RWPE1 (cell line): Measurements from ENCODE around the gene GADD45G.

ENCODE experiments used
- CTCF ChIA-PET: fragments of 350-600 bp; sonication (Branson Sonifier 250); formaldehyde crosslinking; extraction: SDS; loops from one replicate; lab custom pipeline; 2021; lab: Yijun Ruan, JAX
- POLR2A ChIA-PET: fragments of 400-600 bp; formaldehyde crosslinking; extraction: SDS; loops from one replicate; lab custom pipeline; 2020; ENCODE audit warnings: antibody characterized with exemption; ENCODE audit not compliant: low non-redundant PET; lab: Yijun Ruan, JAX
- DNase-seq: peaks from one replicate; pipeline ENCODE4 v3.0.0; 2012; ENCODE audit warnings: low spot score
- H3K27ac ChIP-seq: fragments of 450-650 bp; 2 replicates; pipeline ENCODE4 v1.5.1; 2017
- CTCF ChIP-seq: fragments of 450-650 bp; conservative IDR thresholded peaks from 2 replicates; pipeline ENCODE4 v1.5.1; 2017; ENCODE audit warnings: low read depth, mild to moderate bottlenecking

GADD45G gene

DNA sequence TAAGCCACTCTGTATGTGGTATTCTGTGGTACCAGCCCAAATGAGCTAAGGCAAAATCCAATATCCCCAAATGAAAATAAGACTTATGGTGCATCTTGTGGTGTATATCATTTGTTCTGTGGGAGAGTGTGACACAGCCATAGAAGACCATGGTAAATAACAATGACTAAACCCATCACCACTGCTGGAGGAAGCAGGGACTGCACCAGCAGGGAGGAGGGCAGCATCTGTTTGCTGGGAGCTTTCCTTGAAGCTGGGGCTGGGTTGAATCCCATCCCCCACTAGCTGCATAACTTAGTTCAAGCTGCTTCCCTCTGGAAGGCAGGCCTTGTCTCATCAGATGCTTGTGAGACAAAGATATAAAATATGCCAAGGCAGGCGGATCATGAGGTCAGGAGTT, 14.2 kb downstream of the GADD45G start:
- TF ChIP-seq CTCF, result no peak
- ChIA-PET CTCF (interaction anchor here (0.7 kb wide), 1 partner anchor 76 kb away, joined by 3 read pairs; no protein-coding TSS in a partner anchor), POLR2A (no interaction called here)
- DNase-seq, result no peak
- no peak overlapping the region for H3K27ac ChIP-seq

- ChIA-PET POLR2A (no interaction called here), CTCF (interaction anchor here (0.6 to 0.8 kb wide), 3 partner anchors 19 to 148 kb away, joined by 3 to 5 read pairs (median 3); no protein-coding TSS in a partner anchor)
- no peak overlapping the region for H3K27ac ChIP-seq
- TF ChIP-seq CTCF, result no peak
- DNase-seq, result no peak
Observed at GRCh38 chr9:89619424-89620138, 14.8 kb downstream of the GADD45G start.

GRCh38 chr9:89621031-89621430, 16.2 kb downstream of the GADD45G start:
- H3K27ac ChIP-seq, result no peak overlapping the region
- no peak for TF ChIP-seq CTCF
- POLR2A ChIA-PET, result no interaction called here
- no peak for DNase-seq
- CTCF ChIA-PET, result no interaction called here

GRCh38 chr9:89621676-89622075, 16.9 kb downstream of the GADD45G start:
- no peak for TF ChIP-seq CTCF

DNA sequence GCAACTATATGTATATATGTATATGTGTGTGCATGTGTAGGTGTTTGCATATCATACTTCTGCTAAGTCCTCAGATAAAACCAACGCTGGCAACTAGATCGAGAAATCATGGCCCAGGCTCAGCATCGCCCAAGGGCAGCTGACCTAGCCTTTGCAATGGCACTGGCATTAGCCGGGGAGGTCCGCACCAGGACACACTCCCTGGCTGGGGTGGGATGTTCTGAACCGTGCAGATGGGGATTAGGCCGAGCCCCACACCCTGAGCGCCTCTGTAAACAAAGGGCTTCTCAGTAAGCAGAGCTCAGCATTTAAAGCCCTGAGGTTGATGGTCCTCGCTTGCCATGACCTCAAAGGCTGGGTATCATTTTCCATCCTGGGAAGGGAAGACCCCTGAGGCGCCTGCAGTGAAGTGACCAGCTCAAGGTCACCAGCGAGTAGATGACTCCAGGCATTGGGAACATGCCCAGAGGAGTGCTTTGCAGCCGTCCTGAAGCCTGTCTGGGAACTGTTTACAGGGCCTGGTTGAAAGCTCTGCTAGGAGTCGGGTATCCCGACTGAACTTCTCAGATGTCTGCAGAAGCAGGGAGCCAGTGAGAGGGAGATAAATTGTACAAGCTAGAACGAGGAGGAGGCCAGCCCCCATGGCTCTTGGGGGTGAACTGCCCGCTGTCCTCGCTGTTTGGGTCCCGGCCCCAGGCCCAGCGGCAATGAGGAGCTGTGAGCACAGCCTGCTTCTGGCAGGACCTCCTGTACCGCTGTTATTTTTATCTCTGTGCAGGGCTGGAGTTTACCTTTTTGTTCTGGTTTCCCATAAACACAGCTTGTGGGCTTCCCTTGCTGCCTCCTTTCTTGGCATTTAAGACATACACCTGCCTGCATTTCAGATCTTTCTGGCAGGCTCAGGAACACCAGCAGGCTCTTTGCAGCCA, 18.4 kb downstream of the GADD45G start:
- no peak for DNase-seq
- no peak overlapping the region for H3K27ac ChIP-seq
- TF ChIP-seq CTCF, result no peak
- ChIA-PET POLR2A (no interaction called here), CTCF (interaction anchor here (0.5 to 0.7 kb wide), 2 partner anchors 12 to 120 kb away, joined by 4 read pairs; no protein-coding TSS in a partner anchor)

More at GRCh38 chr9:89621676-89622075, 16.9 kb downstream of the GADD45G start:
- no peak overlapping the region for H3K27ac ChIP-seq
- ChIA-PET CTCF (no interaction called here), POLR2A (no interaction called here)
- no peak for DNase-seq

- no peak overlapping the region for H3K27ac ChIP-seq
- POLR2A ChIA-PET, result no interaction called here
- no peak for TF ChIP-seq CTCF
- no peak for DNase-seq
- CTCF ChIA-PET, result interaction anchor here (0.5 to 0.7 kb wide), 3 partner anchors 13 to 671 kb away, joined by 3 to 4 read pairs (median 4); no protein-coding TSS in a partner anchor
Observed at GRCh38 chr9:89623925-89624420, 19.2 kb downstream of the GADD45G start.
